ENCODE measurements around the gene BCL2L14.

Gene BCL2L14

DNA sequence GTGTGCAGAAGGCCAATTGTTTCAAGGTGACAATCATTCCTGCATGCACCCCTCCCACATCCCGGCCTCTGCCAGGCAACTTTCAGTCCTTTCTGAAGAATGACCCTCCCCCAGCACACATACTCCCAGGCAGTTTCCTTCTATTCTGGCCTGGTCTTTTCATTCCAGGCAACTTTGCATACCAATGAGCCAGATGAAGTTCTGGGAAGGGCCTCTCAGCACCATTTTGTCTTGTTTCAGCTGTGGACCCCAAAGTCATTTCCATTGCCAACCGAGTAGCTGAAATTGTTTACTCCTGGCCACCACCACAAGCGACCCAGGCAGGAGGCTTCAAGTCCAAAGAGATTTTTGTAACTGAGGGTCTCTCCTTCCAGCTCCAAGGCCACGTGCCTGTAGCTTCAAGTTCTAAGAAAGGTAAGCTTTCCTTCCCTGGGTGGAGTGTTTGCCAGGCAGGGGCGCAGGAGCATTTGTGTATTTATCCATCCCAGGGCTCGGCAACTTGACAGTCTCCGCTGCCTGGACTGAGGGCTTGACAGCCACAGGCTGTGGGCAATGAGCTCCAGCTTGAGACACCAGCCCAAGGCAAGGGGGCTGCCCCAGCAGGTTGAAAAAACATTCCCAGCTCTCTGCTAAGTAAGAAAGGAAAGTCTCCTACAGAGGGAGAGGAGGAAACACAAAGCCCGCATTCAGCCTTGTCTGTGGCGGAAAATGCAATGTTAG, 16.4 kb downstream of the BCL2L14 start:
- TF ChIP-seq, protein P1, sequence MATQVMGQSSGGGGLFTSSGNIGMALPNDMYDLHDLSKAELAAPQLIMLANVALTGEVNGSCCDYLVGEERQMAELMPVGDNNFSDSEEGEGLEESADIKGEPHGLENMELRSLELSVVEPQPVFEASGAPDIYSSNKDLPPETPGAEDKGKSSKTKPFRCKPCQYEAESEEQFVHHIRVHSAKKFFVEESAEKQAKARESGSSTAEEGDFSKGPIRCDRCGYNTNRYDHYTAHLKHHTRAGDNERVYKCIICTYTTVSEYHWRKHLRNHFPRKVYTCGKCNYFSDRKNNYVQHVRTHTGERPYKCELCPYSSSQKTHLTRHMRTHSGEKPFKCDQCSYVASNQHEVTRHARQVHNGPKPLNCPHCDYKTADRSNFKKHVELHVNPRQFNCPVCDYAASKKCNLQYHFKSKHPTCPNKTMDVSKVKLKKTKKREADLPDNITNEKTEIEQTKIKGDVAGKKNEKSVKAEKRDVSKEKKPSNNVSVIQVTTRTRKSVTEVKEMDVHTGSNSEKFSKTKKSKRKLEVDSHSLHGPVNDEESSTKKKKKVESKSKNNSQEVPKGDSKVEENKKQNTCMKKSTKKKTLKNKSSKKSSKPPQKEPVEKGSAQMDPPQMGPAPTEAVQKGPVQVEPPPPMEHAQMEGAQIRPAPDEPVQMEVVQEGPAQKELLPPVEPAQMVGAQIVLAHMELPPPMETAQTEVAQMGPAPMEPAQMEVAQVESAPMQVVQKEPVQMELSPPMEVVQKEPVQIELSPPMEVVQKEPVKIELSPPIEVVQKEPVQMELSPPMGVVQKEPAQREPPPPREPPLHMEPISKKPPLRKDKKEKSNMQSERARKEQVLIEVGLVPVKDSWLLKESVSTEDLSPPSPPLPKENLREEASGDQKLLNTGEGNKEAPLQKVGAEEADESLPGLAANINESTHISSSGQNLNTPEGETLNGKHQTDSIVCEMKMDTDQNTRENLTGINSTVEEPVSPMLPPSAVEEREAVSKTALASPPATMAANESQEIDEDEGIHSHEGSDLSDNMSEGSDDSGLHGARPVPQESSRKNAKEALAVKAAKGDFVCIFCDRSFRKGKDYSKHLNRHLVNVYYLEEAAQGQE (IDR thresholded peaks at IDR 0.05; ENCODE audit: insufficient read depth in 1 of 2, low read depth in 2 of 2, low read length in 2 of 2), result no peak
- TF ChIP-seq SIN3A (IDR thresholded peaks at IDR 0.05; ENCODE audit: borderline replicate concordance, insufficient read depth, low read length), result no peak
- no peak for TF ChIP-seq FOXP2 (optimal IDR thresholded peaks at IDR 0.05; ENCODE audit: borderline replicate concordance, extremely low read depth, extremely low read length, insufficient read depth)
- no peak for TF ChIP-seq POLR2AphosphoS5 (IDR thresholded peaks at IDR 0.05; ENCODE audit: low read depth, low read length)
- no peak for TF ChIP-seq TAF1 (IDR thresholded peaks at IDR 0.05; ENCODE audit: borderline replicate concordance, insufficient read depth, low read length)

DNA sequence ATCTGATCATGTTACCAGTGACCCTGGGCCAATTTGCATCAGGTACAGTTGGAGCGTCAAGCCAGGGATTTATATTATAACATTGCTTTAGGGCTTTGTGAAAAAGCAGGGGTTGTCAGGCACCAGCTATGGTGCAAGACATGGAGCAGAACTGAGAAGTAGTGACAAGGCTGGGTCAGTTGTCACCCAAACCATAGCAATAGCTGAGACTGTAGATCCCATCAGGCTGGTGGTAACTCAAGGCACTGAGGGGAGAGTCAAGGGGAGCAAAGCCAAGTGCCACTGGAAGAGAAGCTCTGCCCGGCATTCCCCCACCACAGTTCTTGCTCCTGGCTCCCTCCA, 16.9 kb downstream of the BCL2L14 start:
- TF ChIP-seq TAF1 (IDR thresholded peaks at IDR 0.05; ENCODE audit: borderline replicate concordance, insufficient read depth, low read length) (no peak), POLR2AphosphoS5 (IDR thresholded peaks at IDR 0.05; ENCODE audit: low read depth, low read length) (no peak), FOXP2 (optimal IDR thresholded peaks at IDR 0.05; ENCODE audit: borderline replicate concordance, extremely low read depth, extremely low read length, insufficient read depth) (no peak)
- TF ChIP-seq, protein P1 (IDR thresholded peaks at IDR 0.05; ENCODE audit: insufficient read depth in 1 of 2, low read depth in 2 of 2, low read length in 2 of 2), result no peak

DNA sequence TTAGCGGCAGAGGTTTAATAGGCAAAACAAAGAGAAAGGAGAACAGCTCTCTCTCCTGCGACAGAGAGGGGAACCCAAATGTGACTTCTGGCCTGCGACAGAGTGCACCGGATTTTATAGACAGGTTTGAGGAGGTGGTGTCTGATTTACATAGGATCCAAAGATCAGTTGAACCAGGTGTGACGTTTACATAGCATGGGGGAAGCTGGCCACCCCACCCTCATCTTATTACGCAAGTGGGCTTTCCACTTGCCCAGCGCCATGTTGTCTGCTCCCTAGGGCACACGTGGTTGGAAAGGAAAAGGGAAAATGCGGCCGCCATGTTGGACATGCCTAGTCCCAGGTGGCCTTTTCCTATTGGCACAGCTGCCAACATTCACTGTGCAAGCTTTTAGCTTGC, 17.4 kb downstream of the BCL2L14 start:
- TF ChIP-seq POLR2AphosphoS5 (IDR thresholded peaks at IDR 0.05; ENCODE audit: low read depth, low read length) (no peak), SIN3A (IDR thresholded peaks at IDR 0.05; ENCODE audit: borderline replicate concordance, insufficient read depth, low read length) (no peak), FOXP2 (optimal IDR thresholded peaks at IDR 0.05; ENCODE audit: borderline replicate concordance, extremely low read depth, extremely low read length, insufficient read depth) (no peak), TAF1 (IDR thresholded peaks at IDR 0.05; ENCODE audit: borderline replicate concordance, insufficient read depth, low read length) (no peak)
- TF ChIP-seq, protein P1 (IDR thresholded peaks at IDR 0.05; ENCODE audit: insufficient read depth in 1 of 2, low read depth in 2 of 2, low read length in 2 of 2), result no peak

DNA sequence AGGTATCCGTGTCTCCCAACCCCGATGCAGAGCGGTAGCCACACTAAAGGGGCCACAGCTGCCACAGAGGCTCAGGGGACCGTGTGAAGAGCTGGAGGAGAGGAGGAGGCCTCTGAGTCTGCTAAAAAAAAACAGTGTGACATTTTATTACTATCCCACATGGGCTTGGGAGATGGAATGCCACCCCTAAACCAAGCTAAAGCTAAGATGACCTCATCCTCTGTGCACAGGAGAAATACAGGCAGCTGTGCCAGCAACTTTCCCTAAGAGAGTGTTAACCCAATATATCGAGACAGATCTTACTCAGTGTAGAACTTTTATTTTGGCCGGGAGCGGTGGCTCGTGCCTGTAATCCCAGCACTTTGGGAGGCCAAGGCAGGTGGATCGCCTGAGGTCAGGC, 18.0 kb downstream of the BCL2L14 start:
- TF ChIP-seq FOXP2 (optimal IDR thresholded peaks at IDR 0.05; ENCODE audit: borderline replicate concordance, extremely low read depth, extremely low read length, insufficient read depth) (no peak), SIN3A (IDR thresholded peaks at IDR 0.05; ENCODE audit: borderline replicate concordance, insufficient read depth, low read length) (no peak), TAF1 (IDR thresholded peaks at IDR 0.05; ENCODE audit: borderline replicate concordance, insufficient read depth, low read length) (no peak), POLR2AphosphoS5 (IDR thresholded peaks at IDR 0.05; ENCODE audit: low read depth, low read length) (no peak)
- TF ChIP-seq, protein P1 (IDR thresholded peaks at IDR 0.05; ENCODE audit: insufficient read depth in 1 of 2, low read depth in 2 of 2, low read length in 2 of 2), result no peak

Measured in PFSK-1 (cell line).